A549 (cell line): Measurements from ENCODE around the gene BHLHA15. TPM values are rescaled to one million over a fixed set of nuclear protein-coding genes. Genes with fewer than 3 reads are reported as not detected.

Experiments
- ATAC-seq, 2 experiments: fragments of 200-7000 bp in 1 of 2; fragments of >200 bp in 1 of 2; cut with Nextera tagmentation in 1 of 2; cut with Tn5 transposase in 1 of 2; 3 replicates each; pipeline versions ENCODE4 v1.8.0 to v1.9.1; 2018 to 2020; ENCODE audit warnings: mild to moderate bottlenecking in 1 of 2, moderate library complexity in 1 of 2
- CTCF ChIA-PET: fragments of 300-600 bp; sonication (Branson Sonifier 250); formaldehyde crosslinking; extraction: SDS; loops from one replicate; lab custom pipeline; 2021; ENCODE audit warnings: antibody characterized with exemption, inconsistent platforms; lab: Yijun Ruan, JAX
- POLR2A ChIA-PET: fragments of 350-600 bp; formaldehyde crosslinking; extraction: SDS; loops from one replicate; lab custom pipeline; 2021; ENCODE audit warnings: antibody characterized with exemption, inconsistent platforms; lab: Yijun Ruan, JAX
- DNase-seq, 2 experiments: peaks; one replicate each; pipeline versions ENCODE4 v3.0.0 to v3.0.0-alpha.2; 2011 to 2016; ENCODE audit warnings: low read depth in 1 of 2, low spot score in 1 of 2
- FAIRE-seq: peaks from 2 replicates; lab custom pipeline; 2011; peaks lifted over from hg19 to GRCh38; lab: Jason Lieb, UNC
- H3K27ac ChIP-seq, 2 experiments: fragments of >200 bp; sonication (Bioruptor Twin); formaldehyde crosslinking; 3 replicates each; pipeline ENCODE4 v1.5.1; 2016 to 2017
- H3K4me1 ChIP-seq: fragments of >200 bp; sonication (Bioruptor Twin); formaldehyde crosslinking; 3 replicates; pipeline ENCODE4 v1.6.1; 2016
- H3K4me2 ChIP-seq: fragments of >200 bp; sonication (Bioruptor Twin); formaldehyde crosslinking; 3 replicates; pipeline ENCODE4 v1.6.1; 2016
- H3K4me3 ChIP-seq: fragments of >200 bp; sonication (Bioruptor Twin); formaldehyde crosslinking; 3 replicates; pipeline ENCODE4 v1.5.1; 2016
- H3K9me3 ChIP-seq: fragments of >200 bp; sonication (Bioruptor Twin); formaldehyde crosslinking; 3 replicates; pipeline ENCODE4 v1.6.1; 2016
- CHD2 ChIP-seq: fragments of 150-350 bp; IDR thresholded peaks from 2 replicates; pipeline ENCODE4 v1.6.1; 2014; ENCODE audit warnings: low read length; ENCODE audit not compliant: partially characterized antibody
- CTCF ChIP-seq: fragments of >200 bp; sonication (Bioruptor Twin); formaldehyde crosslinking; IDR thresholded peaks from 3 replicates; pipeline ENCODE4 v1.5.1; 2016
- ELK1 ChIP-seq: fragments of 150-350 bp; IDR thresholded peaks from 2 replicates; pipeline ENCODE4 v1.6.1; 2014; ENCODE audit warnings: low read depth, mild to moderate bottlenecking, low read length
- ESRRA ChIP-seq: fragments of 150-350 bp; IDR thresholded peaks from 2 replicates; pipeline ENCODE4 v1.6.1; 2014; ENCODE audit warnings: mild to moderate bottlenecking, low read length, borderline replicate concordance
- FOSB ChIP-seq: fragments of 250-450 bp; sonication (Bioruptor Pico); IDR thresholded peaks from 2 replicates; pipeline ENCODE4 v1.5.0; 2020; ENCODE audit warnings: mild to moderate bottlenecking, moderate library complexity
- HOXB5 ChIP-seq: fragments of 250-450 bp; sonication (Bioruptor Pico); IDR thresholded peaks from 2 replicates; pipeline ENCODE4 v1.5.0; 2020; ENCODE audit warnings: mild to moderate bottlenecking, moderate library complexity
- JUN ChIP-seq, 2 experiments: fragments of >200 bp; sonication (Bioruptor Twin); formaldehyde crosslinking; IDR thresholded peaks; 2 replicates in 1 of 2; 3 replicates in 1 of 2; pipeline ENCODE4 v1.6.1; 2016 to 2017
- KDM5A ChIP-seq: fragments of 200-600 bp; sonication (generic); IDR thresholded peaks from 2 replicates; pipeline ENCODE4 v1.6.1; 2016; ENCODE audit warnings: antibody characterized with exemption, mild to moderate bottlenecking
- MAFK ChIP-seq: fragments of 450-650 bp; IDR thresholded peaks from 2 replicates; pipeline ENCODE4 v1.6.1; 2014; ENCODE audit not compliant: partially characterized antibody
- MAX ChIP-seq: IDR thresholded peaks from 2 replicates; pipeline ENCODE4 v1.6.1; 2012
- NFE2L2 ChIP-seq: fragments of 150-350 bp; conservative IDR thresholded peaks from 2 replicates; pipeline ENCODE4 v1.6.1; 2014; ENCODE audit warnings: low read length
- PHF8 ChIP-seq: fragments of 200-600 bp; sonication (generic); IDR thresholded peaks from 2 replicates; pipeline ENCODE4 v1.6.1; 2016; ENCODE audit warnings: low read depth, mild to moderate bottlenecking, antibody characterized with exemption, moderate library complexity, borderline replicate concordance
- POLR2AphosphoS2 ChIP-seq: conservative IDR thresholded peaks from 2 replicates; pipeline ENCODE4 v1.6.1; 2012; ENCODE audit warnings: low read length, improper control_type of control experiment, inconsistent platforms
- RCOR1 ChIP-seq: fragments of 150-350 bp; IDR thresholded peaks from 2 replicates; pipeline ENCODE4 v1.6.1; 2014; ENCODE audit warnings: antibody characterized with exemption, low read length, low read depth
- RFX5 ChIP-seq: fragments of 450-650 bp; IDR thresholded peaks from 2 replicates; pipeline ENCODE4 v1.7.1; 2014; ENCODE audit warnings: antibody characterized with exemption, mild to moderate bottlenecking, moderate library complexity
- SREBF2 ChIP-seq: fragments of 450-650 bp; IDR thresholded peaks from 2 replicates; pipeline ENCODE4 v1.6.1; 2014; ENCODE audit warnings: mild to moderate bottlenecking, moderate library complexity
- TP53 ChIP-seq: fragments of 250-450 bp; sonication (Bioruptor Pico); IDR thresholded peaks from 2 replicates; pipeline ENCODE4 v1.5.0; 2021; ENCODE audit warnings: mild to moderate bottlenecking, moderate library complexity
- ZC3H11A ChIP-seq: fragments of 450-650 bp; IDR thresholded peaks from 2 replicates; pipeline ENCODE4 v1.6.1; 2014; ENCODE audit warnings: antibody characterized with exemption, mild to moderate bottlenecking
- ZNF302 ChIP-seq: fragments of 250-450 bp; sonication (Bioruptor Pico); IDR thresholded peaks from 2 replicates; pipeline ENCODE4 v1.9.0; 2021; ENCODE audit warnings: inconsistent platforms, mild to moderate bottlenecking, moderate library complexity
- WGBS: methylation state at CpG from one replicate; pipeline ENCODE4 v1.1.6; 2017; ENCODE audit errors: missing lambda C conversion rate; 5-methylcytosine and 5-hydroxymethylcytosine counted together
- polyA plus RNA-seq, 4 experiments: library from polyadenylated mRNA; depleted of rRNA in 3 of 4; stranded (reverse); fragments of >200 nt; fragmentation: RNase III in 1 of 4; extraction: RNeasy Plus Mini Kit Qiagen cat#74134 plus additional on column Dnase treatment in 1 of 4; gene quantifications; 2 replicates in 3 of 4; 3 replicates in 1 of 4; pipeline ENCODE4 v1.2.3, GENCODE V29; 2011 to 2017
- TF ChIP-seq, protein P1 (sequence below): fragments of 250-450 bp; sonication (Bioruptor Pico); IDR thresholded peaks from 2 replicates; pipeline ENCODE4 v1.5.0; 2020; ENCODE audit warnings: low read depth, mild to moderate bottlenecking, moderate library complexity

The BHLHA15 gene
- polyA plus RNA-seq, 2 of the 4 experiments (the other 2 are of a cell fraction): 0.23 to 0.30 TPM

DNA sequence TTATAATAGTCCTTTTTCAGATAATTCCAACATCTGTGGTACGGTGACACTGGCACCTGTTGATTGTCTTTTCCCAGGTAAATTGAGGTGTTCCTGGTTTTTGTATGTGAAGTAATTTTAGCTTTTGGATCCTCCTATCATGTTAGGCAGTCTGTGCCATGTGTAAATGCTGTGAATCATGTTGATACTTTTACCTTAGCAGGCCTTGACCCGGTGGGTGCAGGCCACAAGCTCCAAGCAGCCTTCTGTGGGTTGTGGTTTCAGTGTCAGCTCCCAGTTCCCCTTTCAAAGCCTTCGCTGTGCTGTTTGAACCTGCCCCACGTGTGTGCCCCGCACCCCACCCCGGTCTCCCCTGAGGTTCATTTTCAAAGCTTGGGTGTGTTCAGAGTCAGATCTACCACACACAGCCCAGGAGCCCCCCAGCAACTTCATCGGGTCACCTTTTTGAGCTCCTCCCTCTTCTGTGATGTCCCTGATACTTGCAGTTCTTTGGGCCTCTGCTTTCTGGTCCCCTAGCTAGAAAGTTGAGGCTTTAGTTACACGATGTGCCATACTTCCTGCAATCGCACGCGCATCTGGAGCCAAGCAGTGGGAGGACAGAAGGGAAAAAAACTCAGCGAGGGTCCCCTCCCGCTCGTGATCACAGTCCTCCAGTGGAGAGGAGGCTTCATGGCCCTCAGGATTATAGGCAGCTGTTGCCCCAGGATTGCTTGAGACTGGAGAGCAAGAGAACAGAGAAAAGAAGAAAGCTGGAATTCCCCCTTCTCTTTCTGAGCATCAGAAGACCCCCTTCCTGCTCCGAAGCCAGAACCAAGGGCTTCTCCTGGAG, 8.7 kb upstream of the BHLHA15 start (continued):
- TF ChIP-seq, protein P1, sequence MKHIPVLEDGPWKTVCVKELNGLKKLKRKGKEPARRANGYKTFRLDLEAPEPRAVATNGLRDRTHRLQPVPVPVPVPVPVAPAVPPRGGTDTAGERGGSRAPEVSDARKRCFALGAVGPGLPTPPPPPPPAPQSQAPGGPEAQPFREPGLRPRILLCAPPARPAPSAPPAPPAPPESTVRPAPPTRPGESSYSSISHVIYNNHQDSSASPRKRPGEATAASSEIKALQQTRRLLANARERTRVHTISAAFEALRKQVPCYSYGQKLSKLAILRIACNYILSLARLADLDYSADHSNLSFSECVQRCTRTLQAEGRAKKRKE (CRISPR knock-in tag): no peak

DNA sequence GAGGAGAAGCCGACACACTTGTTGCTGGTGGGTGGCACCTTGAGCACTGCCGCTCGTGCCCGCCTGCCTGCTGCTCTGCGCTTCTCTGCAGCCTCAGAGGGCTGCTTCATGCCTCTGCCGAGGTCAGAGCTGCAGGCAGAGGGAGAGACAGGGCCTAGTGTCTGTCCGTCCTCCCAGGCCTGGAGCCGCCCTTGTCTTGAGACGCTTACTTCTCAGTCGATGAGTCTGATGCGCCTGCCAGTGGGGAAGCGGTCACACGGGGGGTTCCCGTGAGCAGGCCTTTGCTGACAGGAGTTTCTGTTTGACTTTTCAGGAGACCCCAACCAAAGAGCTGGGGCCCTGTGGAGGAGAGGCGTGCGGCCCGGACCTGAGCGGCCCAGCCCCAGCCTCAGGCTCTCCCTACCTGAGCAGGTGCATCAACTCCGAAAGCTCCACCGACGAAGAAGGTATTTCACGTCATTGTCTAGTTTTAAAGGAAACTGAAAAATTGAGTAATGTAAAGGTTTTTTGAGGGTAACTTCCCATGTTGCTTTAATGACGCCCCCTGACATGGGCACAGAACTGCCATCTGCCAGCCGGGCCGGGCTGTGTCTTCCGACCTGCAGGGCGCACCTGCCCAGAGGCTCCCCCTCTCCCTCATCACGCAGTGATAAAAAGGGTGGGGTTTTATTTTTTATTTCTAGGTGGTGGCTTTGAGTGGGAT, 7.8 kb upstream of the BHLHA15 start:
- H3K9me3 ChIP-seq: peaks cover 1% of the 10 kb centered on the region; the same call in 1 of the 3 replicates
- TF ChIP-seq PHF8 (no peak), KDM5A (no peak), SREBF2 (no peak), FOSB (CRISPR knock-in tag) (no peak), CTCF (no peak), ZNF302 (CRISPR knock-in tag) (no peak), ELK1 (no peak), TP53 (no peak), RCOR1 (no peak), NFE2L2 (no peak), CHD2 (no peak)
- ATAC-seq (no peak), DNase-seq (no peak), FAIRE-seq (no peak)
- ChIA-PET POLR2A (no interaction called here), CTCF (interaction anchor here (0.6 kb wide), 2 partner anchors 69 to 182 kb away, joined by 3 to 4 read pairs; no protein-coding TSS in a partner anchor)
- H3K4me3 ChIP-seq: no peak overlapping the region
- H3K4me2 ChIP-seq: no peak overlapping the region
- H3K27ac ChIP-seq: no peak overlapping the region
- no peaks in the 10 kb centered on the region for H3K4me1 ChIP-seq
- WGBS: 91% methylated on average over 27 of the region's 28 CpGs

DNA sequence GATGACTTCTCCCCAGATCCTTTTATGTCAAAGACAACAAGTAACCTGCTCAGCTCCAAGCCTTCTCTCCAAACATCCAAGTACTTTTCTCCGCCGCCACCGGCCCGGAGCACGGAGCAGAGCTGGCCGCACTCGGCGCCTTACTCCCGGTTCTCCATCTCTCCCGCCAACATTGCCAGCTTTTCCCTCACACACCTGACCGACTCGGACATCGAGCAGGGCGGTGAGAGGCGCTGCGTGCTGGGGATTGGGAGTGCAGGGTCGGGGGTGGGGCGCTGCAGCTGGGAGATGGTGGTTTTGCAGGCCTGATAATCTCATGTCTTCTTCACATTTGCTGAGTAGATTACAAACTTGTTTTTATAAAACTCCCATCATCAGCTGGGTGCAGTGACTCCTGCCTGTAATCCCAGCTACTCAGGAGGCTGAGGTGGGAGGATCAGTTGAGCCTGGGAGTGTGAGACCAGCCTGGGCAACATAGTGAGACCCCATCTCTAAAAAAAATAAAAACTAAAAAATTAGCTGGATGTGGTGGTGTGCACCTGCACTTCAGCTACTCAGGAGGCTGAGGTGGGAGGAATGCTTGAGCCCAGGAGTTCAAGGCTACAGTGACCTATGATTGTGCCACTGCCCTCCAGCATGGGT, 7.2 kb upstream of the BHLHA15 start:
- no peak overlapping the region for H3K27ac ChIP-seq
- FAIRE-seq: no peak
- DNase-seq: no peak
- no peak overlapping the region for H3K4me3 ChIP-seq
- ChIA-PET CTCF (interaction anchor here (0.6 to 0.8 kb wide), 2 partner anchors 69 to 187 kb away, joined by 3 read pairs; no protein-coding TSS in a partner anchor), POLR2A (no interaction called here)
- 96% methylated on average over 18 of the region's 18 CpGs for WGBS
- TF ChIP-seq CHD2: no peak
- no peak for TF ChIP-seq POLR2AphosphoS2
- no peak for TF ChIP-seq MAX
- no peak for TF ChIP-seq ZC3H11A
- no peak for TF ChIP-seq MAFK
- no peak for TF ChIP-seq RFX5
- TF ChIP-seq CTCF: no peak
- no peak for TF ChIP-seq KDM5A
- no peak for TF ChIP-seq JUN (IDR thresholded peaks at IDR 0.05)
- no peak for TF ChIP-seq ESRRA
- no peak for TF ChIP-seq ELK1
- no peak for TF ChIP-seq HOXB5 (CRISPR knock-in tag)
- H3K9me3 ChIP-seq: no peaks in the 10 kb centered on the region
- ATAC-seq: no peak
- H3K4me1 ChIP-seq: no peaks in the 10 kb centered on the region
- H3K4me2 ChIP-seq: no peak overlapping the region
